SKM-1 treated with dmso at 0.1 percent for 144 hours (cell line): ENCODE data around the gene DTYMK.
A peak's percentile ranks its signal among the peaks of the same experiment; 100 is the strongest.

ENCODE experiments used
- DNase-seq: peaks from one replicate; lab custom pipeline; 2025; ENCODE audit not compliant: unreplicated experiment; lab: John Stamatoyannopoulos, UW

Gene DTYMK, protein sequence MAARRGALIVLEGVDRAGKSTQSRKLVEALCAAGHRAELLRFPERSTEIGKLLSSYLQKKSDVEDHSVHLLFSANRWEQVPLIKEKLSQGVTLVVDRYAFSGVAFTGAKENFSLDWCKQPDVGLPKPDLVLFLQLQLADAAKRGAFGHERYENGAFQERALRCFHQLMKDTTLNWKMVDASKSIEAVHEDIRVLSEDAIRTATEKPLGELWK

DNA sequence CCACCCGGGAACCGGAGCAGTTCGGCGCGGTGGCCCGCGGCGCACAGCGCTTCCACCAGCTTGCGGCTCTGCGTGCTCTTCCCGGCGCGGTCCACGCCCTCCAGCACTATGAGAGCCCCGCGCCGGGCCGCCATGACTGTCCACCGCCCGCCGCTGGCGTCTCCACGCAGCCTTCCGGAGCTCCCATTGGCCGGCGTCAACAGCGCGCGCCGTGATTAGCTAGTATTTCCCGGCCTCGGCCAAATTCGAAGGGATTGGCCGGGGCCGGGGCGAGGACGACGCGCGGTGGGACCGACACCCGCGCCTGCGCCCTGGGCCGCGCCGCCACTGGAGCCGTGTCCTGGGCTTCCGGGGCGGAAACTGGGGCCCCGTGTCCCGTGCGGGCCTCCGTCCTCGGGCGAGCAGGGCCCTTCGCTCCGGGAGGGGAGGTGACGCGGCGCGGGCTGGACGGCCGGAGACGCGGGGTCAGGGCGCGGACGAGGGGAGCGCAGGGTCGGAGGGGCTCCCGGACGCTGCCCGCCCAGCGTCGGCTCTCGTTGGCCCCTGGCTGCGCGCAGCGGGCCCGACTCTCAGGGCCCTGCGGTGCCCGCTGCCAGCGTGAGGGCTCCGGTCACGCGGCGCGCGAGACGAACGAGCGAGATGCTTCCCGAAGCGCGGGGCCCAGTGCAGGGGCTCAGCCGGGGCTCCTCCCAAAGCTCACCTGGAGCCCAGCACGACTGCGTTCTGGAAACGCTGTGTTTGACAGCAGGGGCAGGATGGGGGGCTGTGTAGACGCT lies at the start of gene DTYMK:
Gene DTYMK (minus strand): TSS at position 166 of the 776 bp plus-strand sequence. CDS start 32 bp downstream, at position 134.
- DNase-seq = peak; percentile 94

GRCh38 chr2:241736111-241736510 lies 49.5 kb upstream of the DTYMK start:
- no peak for DNase-seq

- peak; percentile 66 for DNase-seq
Observed at GRCh38 chr2:241734467-241735208, 48.0 kb upstream of the DTYMK start, which contains the start of gene D2HGDH. Gene D2HGDH (plus strand): TSS chr2:241734630. CDS start chr2:241735225, 595 bp downstream.

DNA sequence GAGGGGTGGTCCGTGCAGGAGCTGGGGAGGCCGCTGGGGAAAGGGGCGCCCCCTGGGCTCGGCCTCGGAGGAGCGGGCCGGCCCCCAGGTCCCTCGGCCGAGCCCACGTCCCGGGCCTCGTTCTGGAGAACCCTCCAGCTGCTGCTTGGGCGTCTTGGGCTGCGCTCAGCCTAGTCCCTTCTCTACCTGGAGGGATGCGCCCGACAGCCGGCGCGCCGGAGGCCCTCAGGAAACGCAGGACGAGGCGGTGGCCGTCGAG lies 47.5 kb upstream of the DTYMK start:
- DNase-seq = no peak

DNA sequence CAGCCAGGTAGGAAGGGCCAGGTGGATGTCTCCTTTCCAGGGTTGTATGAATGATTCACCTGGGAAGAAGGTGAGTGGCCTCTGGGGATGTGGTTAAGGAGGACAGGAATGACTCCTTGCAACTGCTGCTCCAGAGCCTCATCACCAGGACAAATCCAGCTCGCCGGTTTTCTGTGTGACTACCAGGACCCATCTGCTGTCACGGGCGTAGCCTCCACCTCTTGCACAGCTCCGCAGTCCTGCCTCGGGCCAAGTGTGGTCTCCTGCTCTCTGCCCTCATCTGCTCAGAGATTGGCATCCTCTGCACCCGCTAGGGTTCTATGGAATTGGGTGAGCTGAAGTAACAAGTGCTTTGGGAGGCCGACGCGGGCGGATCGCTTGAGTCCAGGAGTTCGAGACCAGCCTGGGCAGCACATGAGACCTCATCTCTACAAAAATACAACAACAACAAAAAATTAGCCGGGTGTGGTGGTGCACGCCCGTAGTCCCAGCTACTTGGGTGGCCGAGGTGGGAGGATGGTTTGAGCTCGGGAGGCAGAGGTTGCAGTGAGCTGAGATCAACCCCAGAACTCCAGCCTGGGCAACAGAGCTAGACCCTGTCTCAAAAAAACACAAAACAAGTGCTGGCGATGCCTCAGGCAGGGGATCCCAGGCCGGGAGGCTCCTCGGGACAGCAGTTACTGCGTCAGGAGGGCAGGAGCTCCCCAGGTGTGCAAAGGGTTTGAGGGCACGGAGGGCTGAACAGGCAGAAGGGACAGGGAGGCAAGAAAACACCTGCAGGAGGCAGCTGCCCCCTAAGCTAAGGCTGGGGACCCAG lies 47.0 kb upstream of the DTYMK start:
- no peak for DNase-seq

- peak; percentile 48 for DNase-seq
Observed at GRCh38 chr2:241732513-241733186, 46.0 kb upstream of the DTYMK start.

DNA sequence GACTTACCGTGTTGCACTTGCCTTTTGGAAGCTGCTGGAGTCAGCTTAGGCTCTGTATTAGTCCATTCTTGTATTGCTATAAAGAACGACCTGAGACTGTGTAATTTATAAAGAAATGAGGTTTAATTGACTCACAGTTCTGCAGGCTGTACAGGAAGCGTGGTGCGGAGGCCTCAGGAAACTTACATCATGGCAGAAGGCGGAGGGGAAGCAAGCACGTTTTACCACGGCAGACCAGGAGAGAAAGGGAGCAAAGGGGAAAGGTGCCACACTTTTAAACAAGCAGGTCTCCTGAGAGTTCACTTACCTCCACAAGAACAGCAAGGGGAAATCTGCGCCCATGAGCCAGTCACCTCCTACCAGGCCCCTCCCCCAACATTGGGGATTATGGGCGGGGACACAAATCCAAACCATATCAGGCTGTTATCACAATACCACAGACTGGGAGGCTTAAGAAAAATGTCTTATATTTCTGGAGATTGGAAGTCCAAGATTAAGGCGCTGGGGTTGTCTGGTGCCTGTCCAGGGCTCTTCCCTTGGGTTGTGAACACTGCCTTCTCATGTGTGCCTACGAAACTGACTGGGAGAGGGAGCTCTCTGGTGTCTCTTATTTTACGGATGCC lies 44.2 kb upstream of the DTYMK start:
- peak; percentile 12 for DNase-seq

DNA sequence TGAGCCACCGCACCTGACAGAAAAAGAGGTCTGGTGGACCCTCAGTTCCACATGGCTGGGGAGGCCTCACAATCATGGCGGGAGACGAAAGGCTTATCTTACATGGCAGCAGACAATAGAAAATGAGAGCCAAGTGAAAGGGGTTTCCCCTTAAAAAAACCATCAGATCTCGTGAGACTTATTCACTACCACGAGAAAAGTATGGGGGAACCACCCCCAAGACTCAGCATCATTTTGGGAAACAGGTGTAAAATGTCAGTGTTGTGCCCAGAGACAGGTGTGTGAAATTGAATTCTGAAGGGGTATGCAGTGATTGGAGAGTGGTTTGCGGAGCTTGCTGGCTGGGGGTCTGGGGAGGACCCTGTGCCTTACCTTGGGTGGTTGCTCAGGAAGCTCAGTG lies 43.3 kb upstream of the DTYMK start:
- no peak for DNase-seq

DNA sequence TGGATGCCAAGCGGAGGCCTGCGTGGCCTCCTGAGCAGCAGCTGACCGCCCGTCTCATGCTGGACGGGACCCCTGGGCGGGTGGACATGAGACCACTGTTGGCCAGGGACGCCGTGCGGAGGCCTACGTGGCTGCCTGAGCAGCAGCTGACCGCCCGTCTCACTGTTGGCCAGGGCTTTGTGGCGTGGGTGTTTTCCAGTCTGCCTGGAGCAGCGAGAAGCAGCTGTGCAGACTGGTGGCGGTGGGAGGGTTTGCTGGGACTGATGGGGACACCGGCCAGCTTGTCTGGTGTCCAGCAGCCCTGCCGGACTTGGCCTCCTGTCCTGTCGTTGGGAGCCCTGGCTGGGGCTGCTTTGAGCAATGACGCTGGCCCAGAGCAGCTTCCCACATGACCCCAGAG lies 42.0 kb upstream of the DTYMK start:
- DNase-seq = no peak

- no peak for DNase-seq
Observed at GRCh38 chr2:241728000-241728399, 41.4 kb upstream of the DTYMK start.

DNA sequence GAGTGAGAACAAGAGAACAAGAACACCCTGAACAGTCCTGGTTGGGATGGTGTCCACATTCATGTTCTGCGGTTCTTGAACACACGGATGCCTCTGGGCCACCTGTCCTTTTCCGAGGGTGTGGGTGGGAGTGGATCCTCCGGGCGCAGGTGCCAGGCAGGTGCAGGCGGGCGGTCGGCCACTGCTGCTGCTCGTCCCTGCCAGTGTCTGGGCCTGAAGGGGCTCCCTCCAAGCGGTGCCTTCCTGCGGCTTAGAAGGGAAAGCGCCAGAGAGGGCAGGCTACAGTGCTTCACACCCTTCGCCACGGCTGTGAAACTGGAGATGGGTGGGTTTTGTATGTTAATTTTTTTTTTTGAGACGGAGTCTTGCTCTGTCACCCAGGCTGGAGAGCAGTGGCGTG lies 39.8 kb upstream of the DTYMK start:
- no peak for DNase-seq

DNA sequence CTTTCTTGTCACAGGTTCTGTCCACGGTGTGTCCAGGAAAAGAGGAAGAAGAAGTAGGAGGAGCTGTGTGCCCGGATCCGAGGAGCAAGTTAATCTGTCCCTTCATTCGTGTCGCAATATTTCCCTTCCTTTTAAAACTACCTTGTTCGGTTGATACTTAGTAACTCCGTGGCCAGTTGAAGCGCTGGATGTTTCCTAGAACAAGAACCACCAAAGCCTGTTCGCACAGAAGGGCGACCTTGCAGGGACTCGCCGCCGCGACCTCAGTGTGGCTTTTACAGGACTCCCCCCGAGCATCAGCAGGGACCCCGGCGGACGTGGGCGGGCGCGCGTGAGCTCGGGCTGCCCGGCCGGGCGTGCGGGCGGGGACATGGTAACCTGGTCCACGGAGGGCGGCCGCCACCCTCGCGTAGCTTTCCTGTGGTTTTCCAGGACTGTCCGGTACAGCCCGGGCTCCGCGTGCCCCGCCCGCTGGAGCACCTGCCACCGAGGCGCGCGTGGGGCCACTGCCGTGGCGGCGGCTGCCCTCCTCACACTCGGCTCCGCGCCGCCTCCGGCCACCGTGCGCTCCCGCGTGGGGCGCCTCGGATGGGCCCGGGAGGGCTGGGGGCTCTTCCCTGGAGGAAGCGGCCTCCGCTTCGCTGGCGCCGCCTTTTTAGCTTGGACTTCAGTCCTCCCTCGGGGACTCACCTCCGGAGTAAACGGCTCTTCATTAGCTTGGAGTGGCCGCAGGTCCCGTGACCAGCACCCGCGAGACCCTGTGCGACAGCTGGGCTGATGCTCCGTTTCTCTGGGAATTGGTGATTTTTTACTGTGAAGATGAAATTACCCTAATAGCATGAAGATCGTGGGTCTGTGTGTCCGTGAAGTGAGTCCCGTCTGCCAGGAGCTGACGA lies 38.6 kb upstream of the DTYMK start:
- peak; percentile 82 for DNase-seq

DNA sequence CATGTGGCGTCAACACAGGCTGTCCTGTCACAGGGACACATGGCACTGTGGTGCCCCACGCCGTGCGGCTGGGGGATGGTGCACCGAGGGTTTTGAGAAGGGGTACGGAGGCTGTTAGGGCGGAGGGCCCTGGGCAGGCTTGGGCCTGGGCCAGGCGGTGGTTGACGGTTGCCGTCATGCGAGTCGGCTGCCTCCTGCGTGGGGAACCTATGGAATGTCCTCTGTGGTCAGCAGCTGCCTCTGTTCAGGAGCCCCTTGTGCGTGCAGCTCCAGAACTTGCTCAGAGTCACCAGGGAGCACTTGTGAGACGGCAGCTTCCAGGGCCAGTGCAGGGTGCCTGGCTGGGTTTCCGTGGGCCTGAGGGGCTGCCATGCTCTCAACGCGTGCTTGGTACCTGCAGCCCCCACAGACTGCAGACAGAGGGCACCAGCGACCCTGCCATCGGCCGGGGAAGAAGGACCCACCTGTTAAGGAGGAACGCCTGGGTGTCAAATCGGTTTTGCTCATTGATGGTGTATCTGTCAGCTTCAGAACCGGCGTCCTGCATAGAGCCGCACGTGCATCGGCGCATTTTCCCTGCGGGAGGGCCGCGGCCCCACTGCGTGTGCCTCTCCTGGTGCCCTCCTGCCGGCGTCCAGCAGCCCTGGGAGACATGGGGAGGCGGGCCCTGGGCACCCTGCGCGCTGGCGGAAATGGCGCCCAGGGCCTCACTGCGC lies 37.8 kb upstream of the DTYMK start:
- DNase-seq = no peak

DNA sequence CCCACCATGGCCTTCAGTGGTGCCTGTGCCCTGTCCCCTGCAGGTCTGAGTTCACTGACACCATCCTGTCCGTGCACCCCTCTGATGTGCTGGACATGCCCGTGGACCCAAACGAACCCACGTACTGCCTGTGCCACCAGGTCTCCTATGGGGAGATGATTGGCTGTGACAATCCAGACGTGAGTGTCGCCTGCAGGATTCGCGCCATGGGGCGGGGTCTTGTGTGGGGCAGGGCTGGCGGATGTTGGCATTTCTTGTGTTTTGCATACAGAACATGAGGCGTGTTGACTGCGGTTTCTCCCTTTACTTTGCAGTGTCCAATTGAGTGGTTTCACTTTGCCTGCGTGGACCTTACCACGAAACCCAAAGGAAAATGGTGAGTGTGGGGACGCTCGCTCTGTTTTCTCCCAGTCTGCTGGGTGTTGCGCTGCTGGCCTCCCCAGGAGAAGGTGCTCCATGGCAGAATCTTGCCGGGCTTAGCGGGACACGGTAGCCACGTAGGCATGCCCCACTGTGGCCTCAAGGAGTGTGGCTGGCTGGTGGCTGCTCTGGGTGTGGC lies 36.4 kb upstream of the DTYMK start:
- DNase-seq = no peak

GRCh38 chr2:241721852-241722251 lies 35.2 kb upstream of the DTYMK start:
- no peak for DNase-seq

GRCh38 chr2:241720560-241720959 lies 33.9 kb upstream of the DTYMK start:
- DNase-seq = no peak

DNA sequence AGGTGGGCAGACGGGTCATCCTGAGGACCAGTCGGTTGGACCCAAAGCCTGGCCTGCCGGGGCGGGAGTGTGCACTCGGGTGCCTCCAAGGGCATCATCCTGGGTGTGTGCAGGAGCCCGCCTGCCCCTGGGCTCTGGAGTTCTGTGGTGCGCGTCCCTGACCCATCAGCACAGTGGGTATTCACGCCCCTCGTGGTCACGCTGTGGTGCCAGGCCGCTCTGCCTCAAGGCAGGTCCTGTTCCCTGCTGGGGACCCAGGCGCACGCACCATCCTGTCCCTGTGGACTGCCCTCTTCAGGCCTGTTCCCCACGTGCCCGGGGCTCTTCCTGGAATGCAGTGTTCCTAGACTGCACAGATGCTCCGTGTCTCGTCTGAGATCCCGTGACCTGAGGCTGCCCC lies 33.5 kb upstream of the DTYMK start:
- no peak for DNase-seq

DNA sequence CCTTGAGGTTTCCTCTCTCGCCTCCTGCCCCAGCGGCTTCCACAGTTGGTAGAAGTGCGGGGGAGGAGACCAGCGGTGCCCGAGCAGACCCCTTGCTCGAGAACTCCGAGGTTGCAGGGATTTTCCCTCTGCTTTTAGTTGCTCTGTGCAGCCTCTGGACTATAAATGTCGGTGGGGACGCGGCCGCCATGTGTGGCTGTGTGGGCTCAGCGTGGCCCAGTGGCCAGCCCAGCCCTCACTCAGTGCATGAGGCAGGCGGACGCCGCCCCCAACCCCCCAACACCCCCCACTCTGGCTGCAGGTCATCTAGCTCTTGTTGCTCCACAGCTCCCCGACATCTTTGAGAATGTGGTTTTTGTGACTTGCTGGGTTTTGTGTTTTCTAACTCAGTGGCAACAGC lies 32.5 kb upstream of the DTYMK start:
- no peak for DNase-seq
